Epithelial cell of esophagus (primary cell): ENCODE results near the gene ABCB4.
"Not testable (repeated sequence)": the region's sequence is repeated elsewhere in the genome, so short reads cannot be mapped to it uniquely, and the experiment has no call there.

Source experiments
- DNase-seq: peaks from one replicate; pipeline ENCODE4 v3.0.0; 2010; ENCODE audit warnings: low read depth
- H3K4me3 ChIP-seq: 2 replicates; pipeline ENCODE4 v1.5.1; 2011; ENCODE audit warnings: mild to moderate bottlenecking, low read length, control low read depth
- TF ChIP-seq, protein P1 (sequence below): IDR thresholded peaks from 2 replicates; pipeline ENCODE4 v1.5.1; 2011; ENCODE audit warnings: low read depth, mild to moderate bottlenecking, low read length, control low read depth, inconsistent platforms; ENCODE audit not compliant: insufficient read depth; ENCODE audit errors: missing control alignments

The ABCB4 gene

DNA sequence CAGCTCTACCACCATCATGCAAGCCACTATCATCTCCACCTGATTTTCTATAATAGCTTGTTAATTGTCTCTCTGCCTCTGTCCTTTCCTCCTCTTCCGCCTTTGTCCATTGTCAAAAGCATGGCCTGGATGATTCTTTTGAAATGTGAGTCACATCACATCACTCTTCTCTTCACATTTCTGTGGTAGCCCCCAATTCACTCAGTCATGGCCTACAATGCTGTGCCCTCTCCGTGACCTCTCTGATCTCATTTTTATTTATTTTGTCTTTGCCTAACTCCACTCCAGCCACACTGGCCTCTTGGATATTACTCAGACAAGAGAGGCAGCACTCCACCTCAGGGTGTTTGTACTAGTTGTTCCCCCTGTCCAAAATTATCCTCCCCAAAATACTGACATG lies 4.9 kb upstream of the ABCB4 start:
- H3K4me3 ChIP-seq: no peak overlapping the region
- TF ChIP-seq, protein P1, sequence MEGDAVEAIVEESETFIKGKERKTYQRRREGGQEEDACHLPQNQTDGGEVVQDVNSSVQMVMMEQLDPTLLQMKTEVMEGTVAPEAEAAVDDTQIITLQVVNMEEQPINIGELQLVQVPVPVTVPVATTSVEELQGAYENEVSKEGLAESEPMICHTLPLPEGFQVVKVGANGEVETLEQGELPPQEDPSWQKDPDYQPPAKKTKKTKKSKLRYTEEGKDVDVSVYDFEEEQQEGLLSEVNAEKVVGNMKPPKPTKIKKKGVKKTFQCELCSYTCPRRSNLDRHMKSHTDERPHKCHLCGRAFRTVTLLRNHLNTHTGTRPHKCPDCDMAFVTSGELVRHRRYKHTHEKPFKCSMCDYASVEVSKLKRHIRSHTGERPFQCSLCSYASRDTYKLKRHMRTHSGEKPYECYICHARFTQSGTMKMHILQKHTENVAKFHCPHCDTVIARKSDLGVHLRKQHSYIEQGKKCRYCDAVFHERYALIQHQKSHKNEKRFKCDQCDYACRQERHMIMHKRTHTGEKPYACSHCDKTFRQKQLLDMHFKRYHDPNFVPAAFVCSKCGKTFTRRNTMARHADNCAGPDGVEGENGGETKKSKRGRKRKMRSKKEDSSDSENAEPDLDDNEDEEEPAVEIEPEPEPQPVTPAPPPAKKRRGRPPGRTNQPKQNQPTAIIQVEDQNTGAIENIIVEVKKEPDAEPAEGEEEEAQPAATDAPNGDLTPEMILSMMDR: no peak
- no peak for DNase-seq

DNA sequence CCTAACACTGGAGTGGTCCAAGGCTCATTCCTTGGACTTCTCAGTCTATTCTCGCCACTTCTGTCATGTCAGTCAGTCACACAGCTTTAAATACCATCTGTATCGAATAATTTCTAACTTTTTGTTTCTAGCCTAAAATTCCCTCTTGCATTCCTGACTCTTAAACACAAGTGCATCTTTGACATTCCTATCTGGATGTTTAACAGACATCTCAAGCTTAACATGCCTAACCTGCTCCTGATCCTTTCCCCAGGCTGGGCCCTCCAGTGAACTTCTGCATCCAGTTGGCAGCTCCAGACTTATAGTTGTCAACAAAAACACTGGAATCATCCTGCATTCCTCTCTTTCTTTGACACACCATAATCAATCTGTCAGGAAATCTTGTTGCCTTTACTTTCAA lies 4.5 kb upstream of the ABCB4 start:
- TF ChIP-seq, protein P1: no peak
- H3K4me3 ChIP-seq: no peak overlapping the region
- DNase-seq: no peak

DNA sequence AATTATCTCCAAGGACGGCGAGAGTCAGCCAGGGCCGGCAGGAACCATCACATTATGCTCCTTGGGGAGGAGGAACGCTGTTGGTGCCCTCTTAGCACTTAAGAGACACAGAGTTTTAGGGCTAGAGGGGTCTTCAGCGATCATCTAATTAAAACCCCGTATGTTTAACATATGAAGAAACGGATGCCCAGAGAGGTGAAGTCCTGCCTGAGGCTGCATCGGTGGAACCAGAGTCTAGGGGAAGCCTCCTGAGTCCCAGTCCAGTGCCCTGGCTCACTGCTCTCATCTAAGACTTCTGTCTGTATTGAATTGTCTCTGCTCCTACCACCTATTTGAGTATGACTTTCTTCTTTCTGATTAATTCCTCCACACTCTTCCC lies 688 bp upstream of the ABCB4 start:
- no peak for DNase-seq
- TF ChIP-seq, protein P1: no peak
- no peak overlapping the region for H3K4me3 ChIP-seq

DNA sequence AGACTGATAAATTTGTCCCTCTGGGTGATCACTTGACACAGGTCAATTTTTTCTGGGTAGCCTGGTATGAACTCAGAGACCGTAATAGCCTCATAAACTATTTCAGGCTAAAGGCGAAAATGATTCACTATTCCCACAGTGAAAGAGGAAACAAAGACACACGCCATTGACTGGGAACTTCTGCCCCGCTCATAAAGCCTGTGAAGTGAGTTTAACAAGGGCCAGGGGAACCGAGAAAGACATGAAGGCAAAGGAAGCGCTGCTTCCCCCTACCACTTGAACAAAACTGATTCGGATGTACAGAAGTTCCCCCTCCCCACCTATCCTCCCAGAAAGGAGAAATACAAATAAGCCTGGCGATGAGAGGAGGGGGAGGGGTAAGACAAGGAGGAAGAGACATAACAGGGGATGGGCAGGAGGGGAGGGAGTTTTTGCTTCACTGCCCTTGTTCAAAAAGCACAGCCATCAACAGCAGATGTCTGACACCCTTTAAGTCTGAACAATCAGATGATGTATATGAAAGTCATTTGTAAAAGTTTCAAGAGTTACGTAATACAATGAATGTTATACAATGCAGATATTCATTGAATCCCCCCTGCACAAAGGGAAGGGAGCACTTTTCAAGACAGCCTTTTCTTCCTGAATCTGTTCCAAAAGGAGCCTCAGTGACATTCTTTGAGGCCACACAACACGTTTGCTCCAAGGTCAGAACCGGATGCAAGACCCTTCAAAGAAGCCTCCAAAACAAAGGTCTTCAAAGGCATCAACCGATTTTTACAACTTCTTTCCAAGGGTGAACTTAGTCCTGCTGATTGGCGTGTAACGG lies 734 bp downstream of the ABCB4 start:
- DNase-seq: no peak
- H3K4me3 ChIP-seq: no peak overlapping the region
- TF ChIP-seq, protein P1: no peak

DNA sequence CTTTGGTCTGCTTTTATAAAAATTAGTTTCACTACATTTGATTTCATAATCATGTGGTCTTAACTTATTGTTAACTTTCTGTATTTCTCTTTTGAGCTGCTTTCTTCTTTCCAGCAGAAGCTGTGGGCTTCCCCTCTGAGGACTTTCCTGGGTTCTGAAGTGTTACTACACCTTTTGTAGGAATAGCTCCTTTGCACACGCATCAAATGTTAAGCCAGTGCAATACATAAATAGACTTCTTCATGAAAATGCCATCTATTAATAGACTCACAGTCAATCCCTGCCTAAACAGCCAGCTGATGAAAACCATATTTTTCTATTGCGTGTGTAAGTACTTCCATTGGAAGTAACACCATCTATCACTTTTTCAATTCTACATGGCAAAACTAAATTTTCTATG lies 1.5 kb downstream of the ABCB4 start:
- no peak overlapping the region for H3K4me3 ChIP-seq
- DNase-seq: no peak
- TF ChIP-seq, protein P1: no peak

DNA sequence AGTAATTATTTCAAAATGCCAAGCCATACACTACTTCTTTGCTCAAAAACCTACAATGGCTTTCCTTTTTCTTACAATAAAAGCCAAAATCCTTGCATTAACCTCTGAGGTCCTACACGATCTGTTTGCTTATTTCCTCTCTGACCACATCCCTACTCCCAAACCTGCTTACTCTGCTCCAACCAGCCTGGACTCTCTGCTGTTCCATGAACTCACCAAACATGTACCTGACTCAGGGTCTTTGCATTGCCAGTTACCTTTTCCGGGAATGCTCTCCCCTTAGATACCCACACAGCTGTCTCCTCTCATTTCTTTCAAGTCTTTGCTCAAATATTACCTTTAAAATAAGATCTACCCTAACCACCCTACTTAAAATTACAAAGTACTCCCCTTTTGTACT lies 2.3 kb downstream of the ABCB4 start:
- H3K4me3 ChIP-seq: no peak overlapping the region
- TF ChIP-seq, protein P1: no peak
- no peak for DNase-seq

DNA sequence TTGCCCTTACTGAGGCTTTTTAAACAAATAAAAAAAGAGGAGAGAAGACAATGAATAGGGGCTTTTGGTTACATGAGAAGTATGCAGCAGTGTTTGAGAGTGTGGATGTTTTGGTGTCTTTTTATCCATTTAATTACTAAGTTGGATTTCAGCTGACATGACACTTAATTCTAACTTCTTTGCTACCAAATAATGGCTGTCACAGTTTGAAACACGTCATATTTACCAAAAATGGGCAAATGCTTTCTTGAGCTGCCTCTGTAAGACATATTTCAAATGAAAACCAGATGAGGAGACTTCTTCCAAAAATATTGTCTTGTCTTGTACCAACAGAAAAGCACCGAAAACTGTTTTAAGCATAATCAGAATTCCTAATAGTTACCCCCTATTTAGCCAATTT lies 4.0 kb downstream of the ABCB4 start:
- TF ChIP-seq, protein P1: no peak
- no peak for DNase-seq
- H3K4me3 ChIP-seq: no peak overlapping the region

DNA sequence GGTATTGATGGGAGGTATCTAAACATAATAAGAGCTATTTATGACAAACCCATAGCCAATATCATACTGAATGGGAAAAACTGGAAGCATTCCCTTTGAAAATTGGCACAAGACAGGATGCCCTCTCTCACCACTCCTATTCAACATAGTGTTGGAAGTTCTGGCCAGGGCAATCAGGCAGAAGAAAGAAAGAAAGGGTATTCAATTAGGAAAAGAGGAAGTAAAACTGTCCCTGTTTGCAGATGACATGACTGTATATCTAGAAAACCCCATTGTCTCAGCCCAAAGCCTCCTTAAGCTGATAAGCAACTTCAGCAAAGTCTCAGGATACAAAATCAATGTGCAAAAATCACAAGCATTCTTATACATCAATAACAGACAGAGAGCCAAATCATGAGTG lies 6.3 kb downstream of the ABCB4 start:
- DNase-seq, H3K4me3 ChIP-seq: not testable (repeated sequence)

DNA sequence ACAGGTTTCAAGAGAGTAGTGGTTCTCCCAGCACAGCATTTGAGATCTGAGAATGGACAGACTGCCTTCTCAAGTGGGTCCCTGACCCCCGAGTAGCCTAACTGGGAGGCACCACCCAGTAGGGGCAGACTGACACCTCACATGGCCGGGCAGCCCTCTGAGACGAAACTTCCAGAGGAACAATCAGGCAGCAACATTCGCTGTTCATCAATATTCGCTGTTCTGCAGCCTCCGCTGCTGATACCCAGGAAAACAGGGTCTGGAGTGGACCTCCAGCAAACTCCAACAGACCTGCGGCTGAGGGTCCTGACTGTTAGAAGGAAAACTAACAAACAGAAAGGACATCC lies 10.0 kb downstream of the ABCB4 start:
- not testable (repeated sequence) for DNase-seq, H3K4me3 ChIP-seq

DNA sequence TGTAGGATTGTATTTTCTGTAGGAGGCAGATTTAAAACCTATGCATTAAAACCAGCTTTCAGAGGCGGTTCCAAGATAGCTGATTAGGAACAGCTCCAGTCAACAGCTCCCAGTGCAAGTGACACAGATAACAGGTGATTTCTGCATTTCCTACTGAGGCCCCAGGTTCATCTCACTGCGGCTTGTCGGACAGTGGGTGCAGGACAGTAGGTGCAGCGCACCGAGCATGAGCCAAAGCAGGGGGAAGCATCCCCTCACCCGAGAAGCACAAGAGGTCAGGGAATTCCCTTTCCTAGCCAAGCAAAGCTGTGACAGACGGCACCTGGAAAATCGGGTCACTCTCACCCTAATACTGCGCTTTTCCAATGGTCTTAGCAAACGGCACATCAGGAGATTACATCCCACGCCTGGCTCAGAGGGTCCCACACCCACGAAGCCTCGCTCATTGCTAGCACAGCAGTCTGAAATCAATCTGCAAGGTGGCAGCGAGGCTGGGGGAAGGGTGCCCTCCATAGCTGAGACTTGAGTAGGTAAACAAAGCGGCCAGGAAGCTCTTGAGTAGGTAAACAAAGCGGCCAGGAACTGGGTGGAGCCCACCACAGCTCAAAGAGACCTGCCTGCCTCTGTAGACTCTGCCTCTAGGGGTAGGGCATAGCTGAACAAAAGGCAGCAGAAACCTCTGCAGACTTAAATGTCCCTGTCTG lies 10.5 kb downstream of the ABCB4 start:
- not testable (repeated sequence) for DNase-seq, H3K4me3 ChIP-seq
